GM12878 (cell line): ENCODE measurements around the gene MKNK1. TPM values are rescaled to one million over a fixed set of nuclear protein-coding genes. Genes with fewer than 3 reads are reported as not detected.

Source experiments
- ATAC-seq: fragments of 200-7000 bp; cut with Tn5 transposase; 3 replicates; pipeline ENCODE4 v1.9.1; 2020; ENCODE audit warnings: mild to moderate bottlenecking, moderate library complexity
- BruUV-seq: library from RNA; stranded (reverse); fragments of 400-500 nt; replicated peaks from 2 replicates; lab custom pipeline; 2021; lab: Mats Ljungman, UMichigan
- CTCF ChIA-PET: fragments of 300-600 bp; sonication (Branson Sonifier 250); formaldehyde crosslinking; extraction: SDS; loops from one replicate; lab custom pipeline; 2021; ENCODE audit warnings: inconsistent platforms; lab: Yijun Ruan, JAX
- POLR2A ChIA-PET: fragments of 350-600 bp; formaldehyde crosslinking; extraction: SDS; loops from one replicate; lab custom pipeline; 2021; ENCODE audit warnings: inconsistent platforms; lab: Charles Lee
- RAD21 ChIA-PET: fragments of 300-600 bp; sonication (Branson Sonifier 250); formaldehyde crosslinking; loops from one replicate; lab custom pipeline; 2023; ENCODE audit warnings: antibody characterized with exemption; ENCODE audit not compliant: unreplicated experiment; lab: Charles Lee
- SMC1A ChIA-PET: fragments of 300-600 bp; sonication (Branson Sonifier 250); formaldehyde crosslinking; loops from one replicate; lab custom pipeline; 2023; ENCODE audit not compliant: unreplicated experiment, uncharacterized antibody; lab: Charles Lee
- DNase-seq: peaks from one replicate; pipeline ENCODE4 v3.0.0-alpha.2; 2011; ENCODE audit warnings: low read depth, low spot score
- FAIRE-seq: peaks from 3 replicates; lab custom pipeline; 2011; peaks lifted over from hg19 to GRCh38; lab: Jason Lieb, UNC
- H2AFZ ChIP-seq: 2 replicates; pipeline ENCODE4 v1.6.0; 2011; ENCODE audit warnings: low read depth, low read length, control low read depth; ENCODE audit not compliant: control insufficient read depth
- H3K27ac ChIP-seq: 2 replicates; pipeline ENCODE4 v1.5.1; 2011; ENCODE audit warnings: control low read depth; ENCODE audit not compliant: control insufficient read depth, insufficient read depth
- H3K27me3 ChIP-seq, 2 experiments: replicated peaks in 1 of 2; 2 replicates each; pipeline versions ENCODE4 v1.6.0 to v1.6.1; 2011; ENCODE audit warnings: low read length in 1 of 2; ENCODE audit not compliant: control insufficient read depth in 2 of 2, insufficient read depth in 2 of 2
- H3K36me3 ChIP-seq, 2 experiments: 2 replicates each; pipeline ENCODE4 v1.5.1; 2011; ENCODE audit warnings: low read length in 1 of 2; ENCODE audit not compliant: control insufficient read depth in 2 of 2, insufficient read depth in 2 of 2
- H3K4me1 ChIP-seq: 2 replicates; pipeline ENCODE4 v1.6.1; 2011; ENCODE audit warnings: mild to moderate bottlenecking, low read length, moderate library complexity, mixed read lengths; ENCODE audit not compliant: control insufficient read depth, insufficient read depth
- H3K4me2 ChIP-seq: 2 replicates; pipeline ENCODE4 v1.6.0; 2011; ENCODE audit warnings: control low read depth; ENCODE audit not compliant: control insufficient read depth, insufficient read depth
- H3K4me3 ChIP-seq: fragments of 200-600 bp; sonication (generic); 2 replicates; pipeline ENCODE4 v1.5.1; 2016
- H3K79me2 ChIP-seq: 2 replicates; pipeline ENCODE4 v1.6.0; 2011; ENCODE audit warnings: low read length; ENCODE audit not compliant: control insufficient read depth, insufficient read depth
- H3K9ac ChIP-seq: 2 replicates; pipeline ENCODE4 v1.8.0; 2011; ENCODE audit warnings: low read length, control low read depth, mixed read lengths; ENCODE audit not compliant: control insufficient read depth, insufficient read depth
- H3K9me3 ChIP-seq: replicated peaks from 3 replicates; pipeline ENCODE4 v1.5.1; 2011; ENCODE audit warnings: mild to moderate bottlenecking, low read length; ENCODE audit not compliant: control insufficient read depth, insufficient read depth
- H4K20me1 ChIP-seq: 2 replicates; pipeline ENCODE4 v1.6.0; 2011; ENCODE audit not compliant: control insufficient read depth, insufficient read depth
- SP1 ChIP-seq: IDR thresholded peaks from one replicate; pipeline ENCODE4 v1.6.1; 2011; ENCODE audit warnings: low read depth, low read length
- SREBF1 ChIP-seq: IDR thresholded peaks from 2 replicates; pipeline ENCODE4 v1.6.1; 2012; ENCODE audit warnings: mild to moderate bottlenecking, low read length
- TAF1 ChIP-seq: IDR thresholded peaks from 2 replicates; pipeline ENCODE4 v1.6.1; 2011; ENCODE audit warnings: mild to moderate bottlenecking, low read depth, low read length, borderline replicate concordance
- WGBS: methylation state at CpG from one replicate; pipeline ENCODE4 v1.1.6; 2016; ENCODE audit warnings: low lambda C conversion rate; ENCODE audit not compliant: insufficient replicate concordance, insufficient coverage; ENCODE audit errors: missing lambda C conversion rate; 5-methylcytosine and 5-hydroxymethylcytosine counted together
- in situ Hi-C: fragments of 300-500 bp; cut with MboI; formaldehyde crosslinking; loops from 9 replicates; pipeline ENCODE4 v1.14.3; 2018; ENCODE audit warnings: mixed read lengths
- intact Hi-C: fragments of 100-400 bp; cut with micrococcal nuclease; formaldehyde crosslinking; loops from one replicate; pipeline ENCODE4 v1.14.2; 2022; ENCODE audit not compliant: unreplicated experiment
- polyA plus RNA-seq, 11 experiments: library from polyadenylated mRNA; depleted of rRNA in 4 of 11; unstranded in 6 of 11; stranded (reverse) in 5 of 11; fragments of >200 nt; fragmentation: Nextera tagmentation in 4 of 11; fragmentation: Illumina TruSeq in 1 of 11; extraction: Ambion mirVana in 4 of 11; extraction: Trizol in 1 of 11; gene quantifications; 1 replicate in 1 of 11; 2 replicates in 10 of 11; pipeline versions ENCODE4 v1.2.1 to v1.2.3, GENCODE V29; 2011 to 2016; ENCODE audit warnings: inconsistent platforms in 2 of 11, missing spikeins in 2 of 11, low read depth in 1 of 11
- total RNA-seq, 4 experiments: library from RNA; depleted of rRNA in 3 of 4; stranded (reverse); fragments of >200 nt in 3 of 4; fragmentation: Illumina TruSeq in 1 of 4; extraction: Trizol in 1 of 4; gene quantifications; 2 replicates each; pipeline versions ENCODE4 v1.2.1 to v1.2.3, GENCODE V29; 2013 to 2021

MKNK1 gene
- total and polyA plus RNA-seq, 10 of the 15 experiments (the other 5 are each of a cell fraction or from before 2014, with no cell fraction given): 13.7 to 29.9 (median 26.5) TPM

GRCh38 chr1:46614604-46614984, 10.5 kb upstream of the MKNK1 start:
- TF ChIP-seq SREBF1: no peak
- no peak for TF ChIP-seq TAF1
- TF ChIP-seq SP1: no peak
- WGBS: 91% methylated on average over 2 of the region's 2 CpGs
- intact Hi-C loops: no loop called here

More at GRCh38 chr1:46614604-46614984, 10.5 kb upstream of the MKNK1 start:
- ChIA-PET SMC1A (interaction anchor here (1.4 to 2.0 kb wide), 4 partner anchors 9 to 54 kb away, joined by 4 to 14 read pairs (median 7); partner anchors contain the start of genes ATPAF1 and MKNK1), RAD21 (interaction anchor here (1.3 to 4.3 kb wide), 2 partner anchors 10 to 105 kb away, joined by 3 to 41 read pairs; partner anchors contain the start of genes EFCAB14 and MKNK1), CTCF (interaction anchor here (0.7 to 4.3 kb wide), 5 partner anchors 10 to 112 kb away, joined by 3 to 30 read pairs (median 3); partner anchors contain the start of gene MKNK1), POLR2A (interaction anchor here (1.5 to 8.8 kb wide), 2 partner anchors 10 to 104 kb away, joined by 5 to 124 read pairs; partner anchors contain the start of genes EFCAB14 and MKNK1)
- H3K27ac ChIP-seq: peak overlapping the region; percentile 57
- peak overlapping the region; percentile 87 for H3K4me2 ChIP-seq
- no peaks in the 10 kb centered on the region; a peak in 1 of 4 replicates for H3K36me3 ChIP-seq
- FAIRE-seq (no peak), DNase-seq (no peak), ATAC-seq (no peak)
- no peak overlapping the region for H3K9ac ChIP-seq
- no peak overlapping the region for H3K4me3 ChIP-seq
- peaks cover 48% of the 10 kb centered on the region for H3K4me1 ChIP-seq
- in situ Hi-C loops: no loop called here
- no peaks in the 10 kb centered on the region for H3K9me3 ChIP-seq
- BruUV-seq: no TSS peak
- no peaks in the 10 kb centered on the region for H3K27me3 ChIP-seq
- peaks cover 36% of the 10 kb centered on the region for H3K79me2 ChIP-seq
- H2AFZ ChIP-seq: no peak overlapping the region
- no peaks in the 10 kb centered on the region for H4K20me1 ChIP-seq
